Renal cortex interstitium (tissue), 11 donors: Measurements from ENCODE around the gene SNAI1. TPM values are rescaled to one million over a fixed set of nuclear protein-coding genes. Genes with fewer than 3 reads are reported as not detected.
A peak's percentile ranks its signal among the peaks of the same experiment; 100 is the strongest.
"Not testable (repeated sequence)": the region's sequence is repeated elsewhere in the genome, so short reads cannot be mapped to it uniquely, and the experiment has no call there.

Experiments used
- DNase-seq, 11 donors: peaks; one replicate each; pipeline ENCODE4 v3.0.0-alpha.2; 2013; ENCODE audit warnings: low read depth in 9 of 11, low spot score in 4 of 11; ENCODE audit errors: extremely low read depth in 1 of 11
- polyA plus RNA-seq, 3 donors: library from polyadenylated mRNA; unstranded; fragments of 120-200 nt; gene quantifications; one replicate each; pipeline ENCODE4 v1.2.1, GENCODE V29; 2013; ENCODE audit not compliant: insufficient read length in 3 of 3

SNAI1 gene
- polyA plus RNA-seq, 3 donors, result 9.6 to 14.3 (median 14.2) TPM

- DNase-seq, result no peak
Measured at GRCh38 chr20:49981218-49982071, 1.3 kb upstream of the SNAI1 start.

DNA sequence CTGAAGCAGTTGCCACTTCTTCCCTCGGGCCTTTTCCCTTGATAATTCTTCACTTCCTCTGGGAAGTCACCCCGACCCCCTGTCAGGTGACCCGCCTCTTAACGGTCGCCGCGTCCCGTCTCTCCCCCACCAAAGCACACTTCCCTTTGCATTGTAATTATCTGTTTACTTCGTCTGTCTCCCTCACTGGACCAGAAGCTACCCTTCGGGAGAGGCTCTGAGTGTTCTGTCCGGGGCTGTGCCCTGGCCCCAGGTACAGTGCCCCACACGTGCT is 771 bp upstream of the SNAI1 start:
- no peak for DNase-seq

DNA sequence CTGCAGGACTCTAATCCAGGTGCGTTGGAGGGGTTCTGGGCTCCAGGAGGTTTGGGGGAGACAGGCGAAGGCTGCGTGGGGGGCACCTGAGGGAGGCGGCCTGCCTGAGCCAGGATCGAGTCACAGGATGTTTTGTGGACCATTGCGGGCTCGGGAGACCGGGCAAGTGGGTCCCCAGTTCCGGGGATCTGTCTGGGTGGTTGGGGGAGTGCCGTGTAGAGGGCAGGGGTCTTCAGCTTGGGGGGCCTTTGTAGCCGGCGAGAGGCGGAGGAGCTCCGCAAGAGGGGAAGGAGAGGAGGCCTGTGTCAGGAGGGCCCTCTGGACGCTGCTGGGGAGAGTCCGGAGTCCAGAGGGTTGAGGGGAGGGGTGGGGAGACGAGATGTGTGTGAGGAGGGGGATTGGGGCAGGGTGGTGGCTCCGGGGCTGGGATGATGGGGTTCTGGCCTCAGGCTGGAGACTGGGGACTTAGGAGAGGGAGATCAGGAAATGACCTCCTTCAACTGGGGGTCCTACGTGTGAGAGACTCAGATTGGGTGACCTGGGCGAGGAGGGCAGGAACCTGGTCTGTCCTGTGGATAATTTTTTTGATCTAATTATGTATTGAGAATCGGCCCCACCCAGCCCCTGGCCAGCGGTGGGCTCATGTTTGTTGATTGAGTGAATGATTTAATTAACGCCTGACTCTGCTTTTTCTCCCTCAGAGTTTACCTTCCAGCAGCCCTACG is 505 bp downstream of the SNAI1 start:
- DNase-seq, result no peak

DNA sequence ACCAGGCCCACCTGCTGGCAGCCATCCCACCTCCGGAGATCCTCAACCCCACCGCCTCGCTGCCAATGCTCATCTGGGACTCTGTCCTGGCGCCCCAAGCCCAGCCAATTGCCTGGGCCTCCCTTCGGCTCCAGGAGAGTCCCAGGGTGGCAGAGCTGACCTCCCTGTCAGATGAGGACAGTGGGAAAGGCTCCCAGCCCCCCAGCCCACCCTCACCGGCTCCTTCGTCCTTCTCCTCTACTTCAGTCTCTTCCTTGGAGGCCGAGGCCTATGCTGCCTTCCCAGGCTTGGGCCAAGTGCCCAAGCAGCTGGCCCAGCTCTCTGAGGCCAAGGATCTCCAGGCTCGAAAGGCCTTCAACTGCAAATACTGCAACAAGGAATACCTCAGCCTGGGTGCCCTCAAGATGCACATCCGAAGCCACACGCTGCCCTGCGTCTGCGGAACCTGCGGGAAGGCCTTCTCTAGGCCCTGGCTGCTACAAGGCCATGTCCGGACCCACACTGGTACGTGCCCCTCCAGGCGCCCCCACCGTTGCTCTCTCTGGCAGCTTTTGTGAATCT is 1.1 kb downstream of the SNAI1 start:
- DNase-seq, result no peak

- DNase-seq, result no peak
Measured at GRCh38 chr20:49984426-49985153, 1.8 kb downstream of the SNAI1 start.

GRCh38 chr20:49985157-49985556 is 2.4 kb downstream of the SNAI1 start:
- no peak for DNase-seq

GRCh38 chr20:49985617-49986016 is 2.8 kb downstream of the SNAI1 start:
- no peak for DNase-seq

GRCh38 chr20:49986049-49986448 is 3.3 kb downstream of the SNAI1 start:
- no peak for DNase-seq

DNA sequence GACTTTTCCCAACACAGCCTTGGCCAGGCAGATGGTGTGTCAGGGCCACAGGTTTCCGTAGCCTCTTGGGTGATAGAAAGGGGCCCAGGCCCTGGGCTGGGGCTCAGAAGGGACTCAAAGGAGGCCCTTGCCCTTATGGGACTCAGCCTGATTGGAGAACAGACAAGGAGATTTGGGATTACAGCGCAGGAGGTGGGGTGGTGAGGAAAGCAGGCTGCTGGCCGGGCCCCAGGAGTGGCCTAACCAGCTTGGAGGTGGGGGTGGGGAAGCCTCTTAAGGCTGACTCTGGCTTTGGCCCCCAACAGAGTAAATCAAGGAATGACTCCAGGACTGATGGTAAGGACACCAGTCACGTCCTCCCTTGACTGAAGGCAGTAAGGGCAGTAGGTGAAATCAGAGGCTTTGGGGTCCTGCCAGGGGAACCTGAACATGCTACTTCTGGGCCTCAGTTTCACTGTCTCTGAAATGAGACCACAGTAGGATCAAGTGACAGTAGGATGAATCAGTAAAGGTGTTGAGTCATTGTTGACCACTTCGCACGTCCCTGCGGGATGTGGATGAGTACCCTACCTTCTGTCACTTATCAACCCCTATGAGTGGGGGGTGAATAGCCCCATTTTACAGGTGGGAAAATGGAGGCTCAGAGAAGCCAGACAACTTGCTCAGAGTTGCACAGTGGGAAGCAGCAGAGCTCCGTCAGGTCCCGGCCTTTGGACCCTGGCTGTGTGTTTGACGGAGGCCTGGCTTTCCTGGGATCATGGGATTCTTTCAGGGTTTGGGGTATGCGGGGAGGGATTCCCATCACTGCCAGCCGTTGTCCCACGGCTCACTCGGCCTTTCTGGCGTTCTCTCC is 4.5 kb downstream of the SNAI1 start:
- no peak for DNase-seq

GRCh38 chr20:49987868-49988690 is 5.3 kb downstream of the SNAI1 start:
- no peak for DNase-seq

GRCh38 chr20:49989234-49990065 is 6.7 kb downstream of the SNAI1 start:
- peak in 6 of 11 donors; percentile 39 to 67 (median 64) for DNase-seq

DNA sequence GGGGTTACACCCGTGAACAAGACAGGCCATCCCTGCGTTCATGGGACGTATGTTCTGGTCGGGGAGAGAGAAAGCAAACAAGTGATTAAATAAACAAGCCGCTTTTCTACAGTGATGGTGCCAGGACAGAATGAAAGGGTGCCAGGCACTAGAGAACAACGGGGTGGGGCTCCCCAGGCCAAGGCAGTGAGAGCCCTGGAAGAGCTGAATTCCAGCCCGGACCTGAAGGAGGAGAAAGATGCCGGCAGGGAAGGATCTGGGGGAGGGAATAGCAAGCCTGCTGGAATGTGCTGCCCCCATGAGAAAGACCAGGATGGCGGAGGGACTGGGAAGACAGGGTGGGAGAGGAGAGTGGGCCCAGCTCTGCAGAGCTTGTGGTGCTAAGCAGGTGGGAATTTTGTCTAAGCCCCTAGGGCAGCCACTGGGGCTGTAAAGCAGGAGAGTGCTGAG is 7.5 kb downstream of the SNAI1 start:
- DNase-seq, result peak in 1 of 11 donors; percentile 12

GRCh38 chr20:49993301-49993751 is 10.5 kb downstream of the SNAI1 start:
- no peak for DNase-seq

DNA sequence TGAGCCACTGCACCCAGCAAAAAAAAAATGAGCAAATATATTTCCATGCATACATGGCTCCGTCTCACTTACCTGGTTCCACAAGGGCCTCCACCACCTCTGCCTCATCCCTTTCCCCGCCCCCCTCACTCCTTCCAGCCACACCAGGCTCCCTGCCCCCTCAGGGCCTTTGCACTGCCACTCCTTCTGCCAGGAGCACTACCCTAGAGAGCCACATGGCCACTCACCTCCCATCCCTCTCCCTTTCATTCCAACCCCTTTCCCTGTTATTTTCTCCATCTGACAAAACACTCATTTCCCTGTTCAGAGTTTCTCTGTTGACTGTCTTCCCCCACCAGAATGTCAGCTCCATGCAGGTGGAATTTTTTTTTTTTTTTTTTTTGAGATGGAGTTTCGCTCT is 12.8 kb downstream of the SNAI1 start:
- no peak for DNase-seq

- DNase-seq, result not testable (repeated sequence)
Measured at GRCh38 chr20:49998478-49999188, 15.9 kb downstream of the SNAI1 start.

GRCh38 chr20:49999329-49999728 is 16.5 kb downstream of the SNAI1 start:
- DNase-seq, result no peak
